LNCAP (cell line): ENCODE results near the gene DDX39A.

Experiments
- CTCF ChIP-seq: fragments of 450-650 bp; IDR thresholded peaks from 2 replicates; pipeline ENCODE4 v1.5.1; 2017; ENCODE audit warnings: mild to moderate bottlenecking

Gene DDX39A

GRCh38 chr19:14405380-14405757 lies 13.8 kb downstream of the DDX39A start:
- no peak for TF ChIP-seq CTCF

GRCh38 chr19:14404312-14404711 lies 14.8 kb downstream of the DDX39A start:
- no peak for TF ChIP-seq CTCF

GRCh38 chr19:14402332-14403144 lies 16.6 kb downstream of the DDX39A start:
- TF ChIP-seq CTCF = no peak

GRCh38 chr19:14401468-14402195 lies 17.5 kb downstream of the DDX39A start:
- TF ChIP-seq CTCF = no peak

GRCh38 chr19:14400951-14401431 lies 18.1 kb downstream of the DDX39A start:
- no peak for TF ChIP-seq CTCF

GRCh38 chr19:14395710-14396336 lies 23.3 kb downstream of the DDX39A start:
- TF ChIP-seq CTCF = no peak

GRCh38 chr19:14395262-14395661 lies 23.9 kb downstream of the DDX39A start:
- no peak for TF ChIP-seq CTCF
